CD4-positive, CD25-positive, alpha-beta regulatory T cell (primary cell): ENCODE measurements around the gene CTSS. TPM values are rescaled to one million over a fixed set of nuclear protein-coding genes. Genes with fewer than 3 reads are reported as not detected.
"Not testable (repeated sequence)": the region's sequence is repeated elsewhere in the genome, so short reads cannot be mapped to it uniquely, and the experiment has no call there.

Source experiments
- ATAC-seq, 2 donors: fragments of 150-1000 bp; cut with Tn5 transposase; one replicate each; pipeline ENCODE4 v1.10.0; 2021; ENCODE audit warnings: low read depth in 2 of 2, moderate number of reproducible peaks in 2 of 2, moderate library complexity in 1 of 2
- DNase-seq, 3 donors: peaks; one replicate each; pipeline versions ENCODE4 v3.0.0 to v3.0.0-alpha.2; 2012 to 2022; ENCODE audit warnings: mixed read lengths in 1 of 3
- H3K27ac ChIP-seq: one replicate; pipeline ENCODE4 v1.7.0; 2013; ENCODE audit warnings: mild to moderate bottlenecking, low read length; ENCODE audit not compliant: insufficient read depth, poor library complexity, severe bottlenecking
- H3K27me3 ChIP-seq: one replicate; pipeline ENCODE4 v1.7.0; 2013; ENCODE audit warnings: low read length; ENCODE audit not compliant: control insufficient read depth, insufficient read depth
- H3K36me3 ChIP-seq: one replicate; pipeline ENCODE4 v1.7.0; 2013; ENCODE audit warnings: mild to moderate bottlenecking, low read length, moderate library complexity; ENCODE audit not compliant: control insufficient read depth, insufficient read depth
- H3K4me1 ChIP-seq: 2 replicates; pipeline ENCODE4 v1.7.0; 2013; ENCODE audit warnings: mild to moderate bottlenecking, low read length; ENCODE audit not compliant: insufficient read depth, control insufficient read depth, poor library complexity, severe bottlenecking
- H3K4me3 ChIP-seq: one replicate; pipeline ENCODE4 v1.7.0; 2013; ENCODE audit warnings: low read depth, mild to moderate bottlenecking, low read length, moderate library complexity
- H3K9me3 ChIP-seq, 2 experiments: 1 replicate in 1 of 2; 2 replicates in 1 of 2; pipeline ENCODE4 v1.7.0; 2013; ENCODE audit warnings: low read length in 2 of 2, mild to moderate bottlenecking in 1 of 2, moderate library complexity in 1 of 2; ENCODE audit not compliant: control insufficient read depth in 2 of 2
- H3K27ac Mint-ChIP-seq, 3 donors: one replicate each; pipeline ENCODE4 v1.8.0; 2020 to 2022; ENCODE audit warnings: mild to moderate bottlenecking in 3 of 3, mixed read lengths in 3 of 3, moderate library complexity in 2 of 3
- H3K27me3 Mint-ChIP-seq: one replicate; pipeline ENCODE4 v1.8.0; 2022; ENCODE audit warnings: mild to moderate bottlenecking, mixed read lengths
- H3K36me3 Mint-ChIP-seq: one replicate; pipeline ENCODE4 v1.8.0; 2020; ENCODE audit warnings: mixed read lengths
- H3K4me1 Mint-ChIP-seq, 4 donors: one replicate each; pipeline ENCODE4 v1.8.0; 2020 to 2022; ENCODE audit warnings: mixed read lengths in 4 of 4, mild to moderate bottlenecking in 1 of 4
- H3K4me3 Mint-ChIP-seq, 4 donors: one replicate each; pipeline ENCODE4 v1.8.0; 2020 to 2022; ENCODE audit warnings: mild to moderate bottlenecking in 4 of 4, mixed read lengths in 4 of 4, moderate library complexity in 3 of 4
- H3K9me3 Mint-ChIP-seq, 7 donors: one replicate each; pipeline ENCODE4 v1.8.0; 2020 to 2022; ENCODE audit warnings: mixed read lengths in 7 of 7, mild to moderate bottlenecking in 3 of 7, moderate library complexity in 2 of 7
- polyA plus RNA-seq, 4 donors: library from polyadenylated mRNA; unstranded; fragments of 300-500 nt; fragmentation: Illumina TruSeq; gene quantifications; one replicate each; pipeline ENCODE4 v1.2.3, GENCODE V29; 2021
- total RNA-seq: library from RNA; stranded (reverse); gene quantifications from one replicate; pipeline ENCODE4 v1.2.3, GENCODE V29; 2022

Gene CTSS
- total and polyA plus RNA-seq, 5 donors from 2014 or later = 114 to 227 (median 196) TPM

- no peak for ATAC-seq
- Histone ChIP-seq H3K27ac (no peak overlapping the region), H3K36me3 (no peaks in the 10 kb centered on the region), H3K9me3 (no peaks in the 10 kb centered on the region), H3K4me3 (no peak overlapping the region), H3K27me3 (no peaks in the 10 kb centered on the region), H3K4me1 (peaks cover 5% of the 10 kb centered on the region)
- Mint-ChIP-seq H3K4me3 (no peak overlapping the region), H3K4me1 (peaks cover 8 to 18% (median 12%) of the 10 kb centered on the region in 4 donors), H3K36me3 (no peaks in the 10 kb centered on the region), H3K27me3 (peaks cover 5% of the 10 kb centered on the region), H3K27ac (no peak overlapping the region), H3K9me3 (no peaks in the 10 kb centered on the region)
- DNase-seq = no peak
Measured at GRCh38 chr1:150772326-150772725, 6.7 kb upstream of the CTSS start.

DNA sequence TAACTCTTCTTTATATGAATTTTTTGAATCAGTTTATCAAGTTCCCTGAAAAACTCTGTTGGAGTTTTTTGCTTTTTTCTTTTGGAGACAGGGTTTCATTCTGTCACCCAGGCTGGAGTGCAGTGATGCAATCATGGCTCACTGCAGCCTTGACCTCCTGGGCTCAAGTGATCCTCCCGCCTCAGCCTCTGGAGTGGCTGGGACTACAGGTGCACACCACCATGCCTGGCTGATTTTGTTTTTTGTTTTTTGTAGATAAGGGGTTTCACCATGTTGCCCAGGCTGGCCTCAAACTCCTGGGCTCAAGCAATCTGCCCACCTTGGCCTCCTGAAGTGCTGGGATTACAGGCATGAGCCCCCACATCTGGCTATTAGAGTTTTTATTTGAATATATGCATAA lies 2.1 kb upstream of the CTSS start:
- not testable (repeated sequence) for ATAC-seq, H3K9me3 Mint-ChIP-seq, DNase-seq, H3K4me3 ChIP-seq, H3K36me3 ChIP-seq, H3K27ac ChIP-seq, H3K36me3 Mint-ChIP-seq, H3K27me3 Mint-ChIP-seq, H3K27me3 ChIP-seq, H3K9me3 ChIP-seq
- H3K4me1 ChIP-seq = peaks cover 26% of the 10 kb centered on the region
- Mint-ChIP-seq H3K4me3 (peak overlapping the region in 2 of 4 donors; percentile 72 to 91), H3K27ac (peak overlapping the region; percentile 32 to 96 (median 38)), H3K4me1 (peaks cover 28 to 48% (median 35%) of the 10 kb centered on the region in 4 donors)

DNA sequence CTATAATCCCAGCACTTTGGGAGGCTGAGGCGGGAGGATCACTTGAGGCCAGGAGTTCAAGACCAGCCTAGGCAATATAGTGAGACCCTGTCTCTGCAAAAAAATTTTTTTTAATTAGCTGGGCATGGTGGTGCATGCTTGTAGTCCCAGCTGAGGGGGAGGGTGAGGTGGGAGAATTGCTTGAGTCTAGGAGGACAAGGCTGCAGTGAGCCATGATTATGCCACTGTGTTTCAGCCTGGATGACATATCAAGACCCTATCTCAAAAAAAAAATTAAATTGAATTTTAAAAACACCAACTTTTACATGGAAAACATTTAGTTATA lies 361 bp upstream of the CTSS start:
- peaks cover 25 to 59% (median 37%) of the 10 kb centered on the region in 4 donors for H3K4me1 Mint-ChIP-seq
- H3K27ac Mint-ChIP-seq = peak overlapping the region; percentile 96 to 98 (median 96)
- not testable (repeated sequence) for H3K36me3 ChIP-seq, H3K9me3 Mint-ChIP-seq, H3K9me3 ChIP-seq, DNase-seq, H3K27me3 ChIP-seq, H3K27me3 Mint-ChIP-seq
- peak overlapping the region; percentile 91 to 99 (median 94) for H3K4me3 Mint-ChIP-seq
- Histone ChIP-seq H3K4me3 (peak overlapping the region; percentile 93), H3K27ac (peak overlapping the region; percentile 72), H3K4me1 (peaks cover 37% of the 10 kb centered on the region)
- H3K36me3 Mint-ChIP-seq = peaks cover 20% of the 10 kb centered on the region
- peak in 1 of 2 donors; percentile 25 for ATAC-seq

DNA sequence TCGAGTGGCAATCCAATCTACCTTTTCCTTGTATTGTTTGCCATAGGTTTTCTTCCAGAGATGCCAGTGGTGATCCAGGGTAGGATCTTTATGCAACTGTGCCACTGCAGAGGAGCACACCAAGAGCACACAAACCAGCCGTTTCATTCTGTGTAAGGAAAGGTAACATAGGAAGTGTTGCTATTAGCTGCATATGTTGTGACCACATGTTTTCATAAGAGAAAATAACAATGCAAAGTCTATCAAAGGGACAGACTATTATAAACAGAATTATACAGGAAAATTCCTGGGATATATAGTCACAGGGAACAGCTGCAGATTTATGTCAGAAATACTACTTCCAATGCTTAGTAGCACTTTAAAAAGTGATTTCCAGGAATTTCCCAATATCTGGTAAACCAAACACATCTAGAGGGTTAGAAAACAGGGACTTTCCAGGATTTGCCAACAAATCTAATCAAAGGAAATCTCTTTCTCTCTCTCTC lies 919 bp downstream of the CTSS start:
- Histone ChIP-seq H3K27me3 (no peaks in the 10 kb centered on the region), H3K4me1 (peaks cover 34% of the 10 kb centered on the region), H3K4me3 (peak overlapping the region; percentile 93), H3K27ac (peak overlapping the region; percentile 72), H3K36me3 (peaks cover 6% of the 10 kb centered on the region), H3K9me3 (no peaks in the 10 kb centered on the region)
- H3K36me3 Mint-ChIP-seq = peaks cover 29% of the 10 kb centered on the region
- peak; percentile 25 to 37 for ATAC-seq
- no peaks in the 10 kb centered on the region for H3K27me3 Mint-ChIP-seq
- H3K9me3 Mint-ChIP-seq = peaks cover 0 to 2% (median 0%) of the 10 kb centered on the region in 7 donors
- DNase-seq = peak in 1 of 3 donors; percentile 39
- H3K27ac Mint-ChIP-seq = peak overlapping the region; percentile 96 to 98 (median 96)
- peak overlapping the region; percentile 91 to 99 (median 94) for H3K4me3 Mint-ChIP-seq
- peaks cover 30 to 66% (median 38%) of the 10 kb centered on the region in 4 donors for H3K4me1 Mint-ChIP-seq

GRCh38 chr1:150763018-150763417 lies 2.6 kb downstream of the CTSS start:
- no peaks in the 10 kb centered on the region for H3K9me3 ChIP-seq
- peaks cover 34% of the 10 kb centered on the region for H3K36me3 Mint-ChIP-seq

DNA sequence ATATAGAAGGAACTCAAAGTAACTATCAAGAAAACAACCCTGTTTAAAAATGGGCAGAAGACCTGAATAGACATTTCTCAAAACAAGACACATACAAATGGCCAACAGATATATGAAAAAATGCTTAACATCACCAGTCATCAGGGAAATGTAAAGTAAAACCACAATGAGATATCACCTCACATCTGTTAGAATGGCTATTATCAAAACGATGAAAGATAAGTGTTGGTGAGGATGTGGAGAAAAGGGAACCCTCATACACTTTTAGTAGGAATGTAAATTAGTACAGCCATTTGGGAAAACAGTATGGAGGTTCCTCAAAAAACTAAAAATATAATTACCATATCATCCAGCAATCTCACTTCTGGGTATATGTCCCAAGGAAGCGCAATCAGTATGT lies 3.0 kb downstream of the CTSS start:
- no peaks in the 10 kb centered on the region for H3K27me3 ChIP-seq
- DNase-seq = no peak
- peak overlapping the region in 1 of 3 donors; percentile 24 for H3K27ac Mint-ChIP-seq
- peak overlapping the region; percentile 78 for H3K4me3 ChIP-seq
- H3K36me3 ChIP-seq = peaks cover 11% of the 10 kb centered on the region
- H3K27me3 Mint-ChIP-seq = no peaks in the 10 kb centered on the region
- H3K4me1 Mint-ChIP-seq = peaks cover 30 to 71% (median 40%) of the 10 kb centered on the region in 4 donors
- H3K27ac ChIP-seq = no peak overlapping the region
- H3K4me1 ChIP-seq = peaks cover 35% of the 10 kb centered on the region
- ATAC-seq = no peak
- H3K9me3 ChIP-seq = no peaks in the 10 kb centered on the region
- H3K4me3 Mint-ChIP-seq = peak overlapping the region; percentile 40 to 78 (median 70)
- peaks cover 34% of the 10 kb centered on the region for H3K36me3 Mint-ChIP-seq
- peaks cover 0 to 2% (median 0%) of the 10 kb centered on the region in 7 donors for H3K9me3 Mint-ChIP-seq

More at GRCh38 chr1:150763018-150763417, 2.6 kb downstream of the CTSS start:
- H3K4me1 Mint-ChIP-seq = peaks cover 30 to 74% (median 40%) of the 10 kb centered on the region in 4 donors
- peaks cover 0 to 2% (median 0%) of the 10 kb centered on the region in 7 donors for H3K9me3 Mint-ChIP-seq
- peak overlapping the region; percentile 60 to 78 (median 76) for H3K4me3 Mint-ChIP-seq
- Histone ChIP-seq H3K4me1 (peaks cover 35% of the 10 kb centered on the region), H3K36me3 (peaks cover 9% of the 10 kb centered on the region), H3K27ac (no peak overlapping the region), H3K27me3 (no peaks in the 10 kb centered on the region), H3K4me3 (peak overlapping the region; percentile 78)
- H3K27ac Mint-ChIP-seq = peak overlapping the region; percentile 3 to 72 (median 24)
- no peaks in the 10 kb centered on the region for H3K27me3 Mint-ChIP-seq
- DNase-seq (no peak), ATAC-seq (no peak)

GRCh38 chr1:150761801-150762200 lies 3.8 kb downstream of the CTSS start:
- H3K9me3 Mint-ChIP-seq = peaks cover 0 to 2% (median 0%) of the 10 kb centered on the region in 7 donors
- H3K27ac ChIP-seq = no peak overlapping the region
- no peaks in the 10 kb centered on the region for H3K27me3 Mint-ChIP-seq
- peak overlapping the region in 1 of 3 donors; percentile 24 for H3K27ac Mint-ChIP-seq
- peak overlapping the region in 3 of 4 donors; percentile 11 to 78 (median 40) for H3K4me3 Mint-ChIP-seq
- peak overlapping the region; percentile 78 for H3K4me3 ChIP-seq
- DNase-seq = no peak
- peaks cover 24 to 65% (median 40%) of the 10 kb centered on the region in 4 donors for H3K4me1 Mint-ChIP-seq
- peaks cover 39% of the 10 kb centered on the region for H3K36me3 Mint-ChIP-seq
- no peak for ATAC-seq
- H3K4me1 ChIP-seq = peaks cover 35% of the 10 kb centered on the region
- H3K9me3 ChIP-seq = no peaks in the 10 kb centered on the region
- peaks cover 19% of the 10 kb centered on the region for H3K36me3 ChIP-seq
- no peaks in the 10 kb centered on the region for H3K27me3 ChIP-seq

GRCh38 chr1:150760013-150760412 lies 5.6 kb downstream of the CTSS start:
- no peaks in the 10 kb centered on the region for H3K9me3 ChIP-seq
- Mint-ChIP-seq H3K4me3 (peak overlapping the region in 1 of 4 donors; percentile 68), H3K9me3 (peaks cover 0 to 2% (median 0%) of the 10 kb centered on the region in 7 donors), H3K27me3 (no peaks in the 10 kb centered on the region), H3K27ac (peak overlapping the region in 1 of 3 donors; percentile 56), H3K36me3 (peaks cover 42% of the 10 kb centered on the region), H3K4me1 (peaks cover 18 to 54% (median 34%) of the 10 kb centered on the region in 4 donors)
- H3K4me1 ChIP-seq = peaks cover 32% of the 10 kb centered on the region
- peaks cover 32% of the 10 kb centered on the region for H3K36me3 ChIP-seq
- H3K27me3 ChIP-seq = no peaks in the 10 kb centered on the region
- no peak for ATAC-seq
- H3K27ac ChIP-seq = no peak overlapping the region
- H3K4me3 ChIP-seq = no peak overlapping the region
- no peak for DNase-seq
